OCI-LY7 (cell line): Measurements from ENCODE around the gene KIAA1328. TPM values are rescaled to one million over a fixed set of nuclear protein-coding genes. Genes with fewer than 3 reads are reported as not detected.

Source experiments
- BruUV-seq: library from RNA; stranded (reverse); fragments of 400-500 nt; replicated peaks from 2 replicates; lab custom pipeline; 2021; lab: Mats Ljungman, UMichigan
- CTCF ChIA-PET: fragments of 300-600 bp; sonication (Branson Sonifier 250); formaldehyde crosslinking; loops from one replicate; lab custom pipeline; 2022; ENCODE audit warnings: antibody characterized with exemption; ENCODE audit not compliant: unreplicated experiment; lab: Charles Lee
- POLR2A ChIA-PET: fragments of 300-600 bp; sonication (Branson Sonifier 250); formaldehyde crosslinking; loops from one replicate; lab custom pipeline; 2022; ENCODE audit warnings: antibody characterized with exemption; lab: Charles Lee
- DNase-seq: peaks from one replicate; pipeline ENCODE4 v3.0.0-alpha.2; 2015; ENCODE audit warnings: low spot score
- H2AFZ ChIP-seq: fragments of 200-600 bp; sonication (generic), shearing (Covaris generic); 2 replicates; pipeline ENCODE4 v1.6.1; 2014; ENCODE audit warnings: mild to moderate bottlenecking, antibody characterized with exemption, low read length, moderate library complexity
- H3K27ac ChIP-seq: fragments of 200-600 bp; sonication (generic); 2 replicates; pipeline ENCODE4 v1.5.1; 2014; ENCODE audit warnings: mixed run types, low read depth, mild to moderate bottlenecking, moderate library complexity, low read length, inconsistent platforms; ENCODE audit not compliant: poor library complexity, severe bottlenecking
- H3K36me3 ChIP-seq: fragments of 200-600 bp; sonication (generic); 2 replicates; pipeline ENCODE4 v1.6.1; 2014; ENCODE audit warnings: mild to moderate bottlenecking, antibody characterized with exemption, low read length, moderate library complexity, mixed read lengths; ENCODE audit not compliant: insufficient read depth
- H3K4me1 ChIP-seq: fragments of 200-600 bp; sonication (generic); 2 replicates; pipeline ENCODE4 v1.5.1; 2014; ENCODE audit warnings: mild to moderate bottlenecking, low read length; ENCODE audit not compliant: insufficient read depth, poor library complexity, severe bottlenecking
- H3K4me2 ChIP-seq: fragments of 200-600 bp; sonication (generic); 2 replicates; pipeline ENCODE4 v1.6.1; 2014; ENCODE audit warnings: mild to moderate bottlenecking, low read length
- H3K4me3 ChIP-seq: fragments of 200-600 bp; sonication (generic); 2 replicates; pipeline ENCODE4 v1.5.1; 2014; ENCODE audit warnings: mild to moderate bottlenecking, low read depth, low read length; ENCODE audit not compliant: poor library complexity, severe bottlenecking
- H3K79me2 ChIP-seq: fragments of 200-600 bp; sonication (generic); 2 replicates; pipeline ENCODE4 v1.6.1; 2016; ENCODE audit warnings: low read depth, mild to moderate bottlenecking, low read length, moderate library complexity, mixed read lengths; ENCODE audit not compliant: insufficient read depth
- H3K9me2 ChIP-seq: fragments of 200-600 bp; sonication (generic); 2 replicates; pipeline ENCODE4 v1.6.1; 2016; ENCODE audit warnings: mild to moderate bottlenecking, low read length, mixed read lengths; ENCODE audit not compliant: insufficient read depth
- H3K9me3 ChIP-seq: fragments of 200-600 bp; sonication (generic); 2 replicates; pipeline ENCODE4 v1.6.1; 2014; ENCODE audit warnings: mild to moderate bottlenecking, mixed run types, low read length, mixed read lengths
- H4K20me1 ChIP-seq: fragments of 200-600 bp; sonication (generic); 2 replicates; pipeline ENCODE4 v1.6.1; 2014; ENCODE audit warnings: mild to moderate bottlenecking, antibody characterized with exemption, low read length, moderate library complexity, mixed read lengths; ENCODE audit not compliant: insufficient read depth
- EZH2phosphoT487 ChIP-seq: fragments of 200-600 bp; sonication (generic); IDR thresholded peaks from 2 replicates; pipeline ENCODE4 v1.6.1; 2018; ENCODE audit warnings: low read depth, borderline replicate concordance, mild to moderate bottlenecking, mixed run types, antibody characterized with exemption, low read length, moderate library complexity, mixed read lengths
- intact Hi-C: fragments of 100-400 bp; cut with micrococcal nuclease; formaldehyde crosslinking; loops from one replicate; pipeline ENCODE4 v1.10.0; 2022; ENCODE audit not compliant: unreplicated experiment
- total RNA-seq, 2 experiments: library from RNA; depleted of rRNA in 1 of 2; stranded (reverse); fragments of >200 nt in 1 of 2; shearing (Covaris generic) in 1 of 2; gene quantifications; 2 replicates each; pipeline ENCODE4 v1.2.3, GENCODE V29; 2014 to 2022
- TF ChIP-seq, protein P1 (sequence below): fragments of 200-600 bp; sonication (generic); conservative IDR thresholded peaks from 2 replicates; pipeline ENCODE4 v1.5.1; 2014; ENCODE audit warnings: mild to moderate bottlenecking, antibody characterized with exemption, low read length, moderate library complexity, mixed read lengths

The KIAA1328 gene
- total RNA-seq, 2 experiments from 2014 or later, result 3.0 to 5.8 TPM

DNA sequence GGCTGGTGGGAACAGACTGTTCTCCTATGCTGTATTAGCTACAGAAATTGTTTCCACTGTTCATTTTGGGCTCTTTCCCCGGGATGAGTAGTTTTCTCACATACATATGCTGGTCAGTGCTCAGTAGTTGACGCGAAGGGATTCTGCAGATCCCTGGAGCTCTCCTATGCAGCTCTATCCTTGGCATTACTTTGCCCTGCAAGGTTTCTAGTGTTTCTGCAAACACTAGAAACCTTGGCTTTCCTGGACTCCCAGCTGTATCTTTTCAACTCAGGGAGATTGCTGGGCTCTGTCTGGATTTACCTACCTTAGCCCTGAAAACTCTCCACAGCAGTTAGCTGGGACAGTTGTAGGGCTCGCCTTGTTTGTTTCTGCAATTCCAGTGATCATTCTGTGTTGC is 10.9 kb downstream of the KIAA1328 start:
- H3K4me2 ChIP-seq, result no peak overlapping the region
- H3K4me3 ChIP-seq, result no peak overlapping the region
- no peak overlapping the region for H3K27ac ChIP-seq
- no peaks in the 10 kb centered on the region for H4K20me1 ChIP-seq
- ChIA-PET POLR2A (no interaction called here), CTCF (no interaction called here)
- no peaks in the 10 kb centered on the region for H3K4me1 ChIP-seq
- H3K79me2 ChIP-seq, result no peaks in the 10 kb centered on the region
- H3K9me3 ChIP-seq, result no peaks in the 10 kb centered on the region
- intact Hi-C loops, result no loop called here
- TF ChIP-seq, protein P1, sequence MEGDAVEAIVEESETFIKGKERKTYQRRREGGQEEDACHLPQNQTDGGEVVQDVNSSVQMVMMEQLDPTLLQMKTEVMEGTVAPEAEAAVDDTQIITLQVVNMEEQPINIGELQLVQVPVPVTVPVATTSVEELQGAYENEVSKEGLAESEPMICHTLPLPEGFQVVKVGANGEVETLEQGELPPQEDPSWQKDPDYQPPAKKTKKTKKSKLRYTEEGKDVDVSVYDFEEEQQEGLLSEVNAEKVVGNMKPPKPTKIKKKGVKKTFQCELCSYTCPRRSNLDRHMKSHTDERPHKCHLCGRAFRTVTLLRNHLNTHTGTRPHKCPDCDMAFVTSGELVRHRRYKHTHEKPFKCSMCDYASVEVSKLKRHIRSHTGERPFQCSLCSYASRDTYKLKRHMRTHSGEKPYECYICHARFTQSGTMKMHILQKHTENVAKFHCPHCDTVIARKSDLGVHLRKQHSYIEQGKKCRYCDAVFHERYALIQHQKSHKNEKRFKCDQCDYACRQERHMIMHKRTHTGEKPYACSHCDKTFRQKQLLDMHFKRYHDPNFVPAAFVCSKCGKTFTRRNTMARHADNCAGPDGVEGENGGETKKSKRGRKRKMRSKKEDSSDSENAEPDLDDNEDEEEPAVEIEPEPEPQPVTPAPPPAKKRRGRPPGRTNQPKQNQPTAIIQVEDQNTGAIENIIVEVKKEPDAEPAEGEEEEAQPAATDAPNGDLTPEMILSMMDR, result no peak
- no peak for TF ChIP-seq EZH2phosphoT487
- DNase-seq, result no peak
- no peak overlapping the region for H2AFZ ChIP-seq
- H3K36me3 ChIP-seq, result peaks cover 10% of the 10 kb centered on the region; the same call in 1 of the 2 replicates
- no peaks in the 10 kb centered on the region for H3K9me2 ChIP-seq
- BruUV-seq, result no TSS peak

DNA sequence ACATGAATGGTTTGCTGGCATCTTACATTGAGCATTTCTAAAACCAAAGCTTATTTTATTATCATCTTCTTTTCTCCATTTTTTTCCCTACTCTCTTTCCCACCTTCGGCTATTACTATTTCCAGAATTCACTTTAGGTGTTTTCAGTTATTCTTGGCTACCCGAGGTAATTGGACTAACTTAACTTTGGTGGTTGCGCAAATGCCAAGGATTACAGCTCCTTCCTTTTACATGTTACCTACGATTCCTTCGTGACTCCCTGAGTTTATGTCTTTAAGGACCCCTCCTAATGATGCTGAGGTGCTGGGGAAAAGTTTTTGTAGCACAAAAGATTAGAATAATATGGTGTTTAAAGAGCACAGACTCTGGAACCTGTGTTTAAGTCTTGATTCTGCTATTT is 14.3 kb downstream of the KIAA1328 start:
- no peak overlapping the region for H3K4me2 ChIP-seq
- peaks cover 6% of the 10 kb centered on the region; the same call in 1 of the 2 replicates for H3K36me3 ChIP-seq
- no peaks in the 10 kb centered on the region for H3K9me2 ChIP-seq
- no peak for DNase-seq
- H3K9me3 ChIP-seq, result no peaks in the 10 kb centered on the region
- no peaks in the 10 kb centered on the region for H3K79me2 ChIP-seq
- ChIA-PET CTCF (no interaction called here), POLR2A (interaction anchor here (0.9 kb wide), 1 partner anchor 10 kb away, joined by 3 read pairs; no protein-coding TSS in a partner anchor)
- no peak for TF ChIP-seq EZH2phosphoT487
- TF ChIP-seq, protein P1, result no peak
- BruUV-seq, result no TSS peak
- intact Hi-C loops, result no loop called here
- H4K20me1 ChIP-seq, result no peaks in the 10 kb centered on the region
- H3K27ac ChIP-seq, result no peak overlapping the region
- no peak overlapping the region for H3K4me3 ChIP-seq
- H3K4me1 ChIP-seq, result no peaks in the 10 kb centered on the region
- no peak overlapping the region for H2AFZ ChIP-seq

DNA sequence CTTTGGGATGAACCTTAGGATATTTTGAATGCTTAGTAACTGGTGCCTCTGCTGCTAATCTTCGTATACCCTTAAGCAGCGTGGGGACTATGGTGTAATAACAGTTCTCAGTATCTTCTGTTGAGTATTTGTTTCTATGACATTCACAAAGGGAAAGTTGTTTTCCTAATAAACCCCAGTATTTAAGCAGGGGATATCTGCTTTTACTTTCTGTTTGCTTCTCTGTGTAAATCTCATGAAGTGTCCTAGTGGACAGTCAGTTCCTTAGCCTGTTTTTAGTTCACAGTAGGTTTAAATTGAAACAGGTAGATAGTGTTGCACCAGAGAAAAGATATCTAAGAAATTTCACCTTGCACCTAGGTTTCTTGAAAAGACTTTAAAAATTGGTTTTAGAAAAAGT is 14.9 kb downstream of the KIAA1328 start:
- DNase-seq, result no peak
- Histone ChIP-seq H3K4me1 (no peaks in the 10 kb centered on the region), H2AFZ (no peak overlapping the region), H3K9me2 (no peaks in the 10 kb centered on the region), H3K4me3 (no peak overlapping the region), H4K20me1 (no peaks in the 10 kb centered on the region), H3K36me3 (peaks cover 6% of the 10 kb centered on the region; the same call in 1 of the 2 replicates), H3K4me2 (no peak overlapping the region), H3K79me2 (no peaks in the 10 kb centered on the region), H3K9me3 (no peaks in the 10 kb centered on the region), H3K27ac (no peak overlapping the region)
- no TSS peak for BruUV-seq
- intact Hi-C loops, result no loop called here
- CTCF ChIA-PET, result no interaction called here
- POLR2A ChIA-PET, result interaction anchor here (0.9 kb wide), 1 partner anchor 11 kb away, joined by 3 read pairs; no protein-coding TSS in a partner anchor
- TF ChIP-seq, protein P1, result no peak
- no peak for TF ChIP-seq EZH2phosphoT487
